ENCODE results near the gene AGTR1. TPM values are rescaled to one million over a fixed set of nuclear protein-coding genes. Genes with fewer than 3 reads are reported as not detected.

Gene AGTR1
- total RNA-seq, 1 experiment from 2014 or later: not detected

GRCh38 chr3:148789146-148789545, 91.4 kb downstream of the AGTR1 start:
- Histone ChIP-seq H4K91ac (ENCODE audit: insufficient read length, low read depth, low read length) (no peak overlapping the region), H3K79me1 (ENCODE audit: insufficient read depth, low read depth, low read length, poor library complexity, severe bottlenecking) (no peaks in the 10 kb centered on the region), H4K8ac (replicated peaks; ENCODE audit: insufficient read length, low read depth, low read length) (no peak overlapping the region), H4K20me1 (ENCODE audit: control insufficient read depth, insufficient read depth, insufficient read length) (no peaks in the 10 kb centered on the region), H3K4me1 (ENCODE audit: insufficient read depth, low read length) (0 out of 2 replicates have a peak, but pooled peaks cover 3% of the 10 kb centered on the region), H3K4me2 (ENCODE audit: insufficient read depth, insufficient read length, low read length) (no peak overlapping the region), H3K4ac (ENCODE audit: low read depth, low read length) (no peak overlapping the region), H3K9ac (ENCODE audit: extremely low read depth, insufficient read length, low read length) (no peak overlapping the region), H3K27ac (ENCODE audit: insufficient read length, low read depth, low read length) (no peak overlapping the region), H2BK20ac (ENCODE audit: low read depth, low read length, poor library complexity, severe bottlenecking) (no peak overlapping the region), H3T11ph (ENCODE audit: low read length) (no peak overlapping the region), H2BK120ac (ENCODE audit: low read depth, low read length, poor library complexity, severe bottlenecking) (no peak overlapping the region), H2BK15ac (ENCODE audit: low read depth, low read length) (no peak overlapping the region), H4K5ac (ENCODE audit: insufficient read length, low read depth, low read length) (peak overlapping the region; percentile 88), H3K23ac (ENCODE audit: insufficient read length, low read depth, low read length) (no peak overlapping the region), H2AFZ (ENCODE audit: low read length) (no peak overlapping the region), H3K27me3 (ENCODE audit: insufficient read depth, low read length) (no peaks in the 10 kb centered on the region), H3K23me2 (ENCODE audit: insufficient read length, low read depth, low read length, poor library complexity, severe bottlenecking) (no peaks in the 10 kb centered on the region), H3K18ac (ENCODE audit: insufficient read length, low read depth, low read length) (no peak overlapping the region), H3K14ac (ENCODE audit: insufficient read depth, low read length) (no peak overlapping the region), H3K56ac (ENCODE audit: insufficient read length, low read depth, low read length) (no peak overlapping the region), H3K9me3 (ENCODE audit: control insufficient read depth, low read depth, low read length) (no peaks in the 10 kb centered on the region), H2BK5ac (ENCODE audit: insufficient read length, low read length) (no peak overlapping the region), H2BK12ac (ENCODE audit: insufficient read length, low read depth, low read length) (no peak overlapping the region), H3K79me2 (ENCODE audit: insufficient read depth, low read length) (no peaks in the 10 kb centered on the region), H2AK5ac (ENCODE audit: insufficient read length, low read length) (no peak overlapping the region)
- H3K4me1 Mint-ChIP-seq: peaks cover 12 to 15% of the 10 kb centered on the region in 2 experiments
- H3K9me3 Mint-ChIP-seq: peaks cover 4 to 16% of the 10 kb centered on the region in 2 experiments; a peak in 4 of 5 replicates
- WGBS (ENCODE audit: extremely low coverage, insufficient read length, low lambda C conversion rate): no CpG with 5 or more reads among the region's 6 CpGs
- no peak for DNase-seq
- no peak overlapping the region; a peak in 1 of 7 replicates for H3K27ac Mint-ChIP-seq
- no peak for TF ChIP-seq CTCF (conservative IDR thresholded peaks at IDR 0.05)
- peaks cover 0 to 16% (median 0%) of the 10 kb centered on the region in 3 experiments; a peak in 2 of 7 replicates for H3K36me3 Mint-ChIP-seq (ENCODE audit: insufficient read depth in 1 of 3, low read depth in 3 of 3)
- no peaks in the 10 kb centered on the region for H3K27me3 Mint-ChIP-seq (ENCODE audit: low read depth)
- no peak overlapping the region for H3K4me3 Mint-ChIP-seq

Data from H9 (cell line).